H1 (cell line): ENCODE data around the gene GALNT7. TPM values are rescaled to one million over a fixed set of nuclear protein-coding genes. Genes with fewer than 3 reads are reported as not detected.

Source experiments
- polyA plus RNA-seq, 7 experiments: library from polyadenylated mRNA; depleted of rRNA in 3 of 7; stranded (reverse) in 5 of 7; unstranded in 2 of 7; fragments of >200 nt in 5 of 7; fragments of 200-250 nt in 2 of 7; gene quantifications; 1 replicate in 5 of 7; 2 replicates in 1 of 7; 4 replicates in 1 of 7; pipeline versions ENCODE4 v1.2.1 to v1.2.3, GENCODE V29; 2011 to 2013; ENCODE audit warnings: missing spikeins in 2 of 7, mixed read lengths in 2 of 7
- total RNA-seq: library from RNA; stranded (reverse); fragmentation: NEBNext Ultra II Directional; extraction: Animal tissue kit (Norgen Biotek cat#: 25700); gene quantifications from 2 replicates; pipeline ENCODE4 v1.2.1, GENCODE V29; 2021
- TF ChIP-seq, protein P1 (sequence below): fragments of 300-600 bp; sonication (generic); IDR thresholded peaks from 2 replicates; pipeline ENCODE4 v1.7.1; 2012; ENCODE audit warnings: low read length, moderate library complexity, mild to moderate bottlenecking, inconsistent platforms; ENCODE audit not compliant: insufficient replicate concordance

Gene GALNT7
- total and polyA plus RNA-seq, 2 of the 8 experiments (the other 6 are each of a cell fraction or from before 2014, with no cell fraction given), result 22.4 to 85.5 TPM

DNA sequence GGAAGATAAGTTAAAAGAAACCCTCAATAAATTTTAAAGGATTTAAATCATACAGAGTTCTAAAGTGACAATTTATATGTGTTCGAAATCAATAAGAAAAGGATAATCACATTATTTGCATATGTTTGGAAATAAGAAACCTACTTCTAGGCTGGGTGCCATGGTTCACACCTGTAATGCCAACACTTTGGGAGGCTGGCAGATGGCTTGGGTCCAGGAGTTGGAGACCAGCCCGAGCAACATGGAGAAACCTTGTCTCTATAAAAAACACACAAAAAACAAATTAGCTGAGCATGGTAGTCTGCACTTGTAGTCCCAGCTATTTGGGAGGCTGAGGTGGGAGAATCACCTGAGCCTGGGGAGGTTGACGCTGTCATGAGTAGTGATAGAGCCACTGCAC is 194.1 kb downstream of the GALNT7 start (continued):
- TF ChIP-seq, protein P1, sequence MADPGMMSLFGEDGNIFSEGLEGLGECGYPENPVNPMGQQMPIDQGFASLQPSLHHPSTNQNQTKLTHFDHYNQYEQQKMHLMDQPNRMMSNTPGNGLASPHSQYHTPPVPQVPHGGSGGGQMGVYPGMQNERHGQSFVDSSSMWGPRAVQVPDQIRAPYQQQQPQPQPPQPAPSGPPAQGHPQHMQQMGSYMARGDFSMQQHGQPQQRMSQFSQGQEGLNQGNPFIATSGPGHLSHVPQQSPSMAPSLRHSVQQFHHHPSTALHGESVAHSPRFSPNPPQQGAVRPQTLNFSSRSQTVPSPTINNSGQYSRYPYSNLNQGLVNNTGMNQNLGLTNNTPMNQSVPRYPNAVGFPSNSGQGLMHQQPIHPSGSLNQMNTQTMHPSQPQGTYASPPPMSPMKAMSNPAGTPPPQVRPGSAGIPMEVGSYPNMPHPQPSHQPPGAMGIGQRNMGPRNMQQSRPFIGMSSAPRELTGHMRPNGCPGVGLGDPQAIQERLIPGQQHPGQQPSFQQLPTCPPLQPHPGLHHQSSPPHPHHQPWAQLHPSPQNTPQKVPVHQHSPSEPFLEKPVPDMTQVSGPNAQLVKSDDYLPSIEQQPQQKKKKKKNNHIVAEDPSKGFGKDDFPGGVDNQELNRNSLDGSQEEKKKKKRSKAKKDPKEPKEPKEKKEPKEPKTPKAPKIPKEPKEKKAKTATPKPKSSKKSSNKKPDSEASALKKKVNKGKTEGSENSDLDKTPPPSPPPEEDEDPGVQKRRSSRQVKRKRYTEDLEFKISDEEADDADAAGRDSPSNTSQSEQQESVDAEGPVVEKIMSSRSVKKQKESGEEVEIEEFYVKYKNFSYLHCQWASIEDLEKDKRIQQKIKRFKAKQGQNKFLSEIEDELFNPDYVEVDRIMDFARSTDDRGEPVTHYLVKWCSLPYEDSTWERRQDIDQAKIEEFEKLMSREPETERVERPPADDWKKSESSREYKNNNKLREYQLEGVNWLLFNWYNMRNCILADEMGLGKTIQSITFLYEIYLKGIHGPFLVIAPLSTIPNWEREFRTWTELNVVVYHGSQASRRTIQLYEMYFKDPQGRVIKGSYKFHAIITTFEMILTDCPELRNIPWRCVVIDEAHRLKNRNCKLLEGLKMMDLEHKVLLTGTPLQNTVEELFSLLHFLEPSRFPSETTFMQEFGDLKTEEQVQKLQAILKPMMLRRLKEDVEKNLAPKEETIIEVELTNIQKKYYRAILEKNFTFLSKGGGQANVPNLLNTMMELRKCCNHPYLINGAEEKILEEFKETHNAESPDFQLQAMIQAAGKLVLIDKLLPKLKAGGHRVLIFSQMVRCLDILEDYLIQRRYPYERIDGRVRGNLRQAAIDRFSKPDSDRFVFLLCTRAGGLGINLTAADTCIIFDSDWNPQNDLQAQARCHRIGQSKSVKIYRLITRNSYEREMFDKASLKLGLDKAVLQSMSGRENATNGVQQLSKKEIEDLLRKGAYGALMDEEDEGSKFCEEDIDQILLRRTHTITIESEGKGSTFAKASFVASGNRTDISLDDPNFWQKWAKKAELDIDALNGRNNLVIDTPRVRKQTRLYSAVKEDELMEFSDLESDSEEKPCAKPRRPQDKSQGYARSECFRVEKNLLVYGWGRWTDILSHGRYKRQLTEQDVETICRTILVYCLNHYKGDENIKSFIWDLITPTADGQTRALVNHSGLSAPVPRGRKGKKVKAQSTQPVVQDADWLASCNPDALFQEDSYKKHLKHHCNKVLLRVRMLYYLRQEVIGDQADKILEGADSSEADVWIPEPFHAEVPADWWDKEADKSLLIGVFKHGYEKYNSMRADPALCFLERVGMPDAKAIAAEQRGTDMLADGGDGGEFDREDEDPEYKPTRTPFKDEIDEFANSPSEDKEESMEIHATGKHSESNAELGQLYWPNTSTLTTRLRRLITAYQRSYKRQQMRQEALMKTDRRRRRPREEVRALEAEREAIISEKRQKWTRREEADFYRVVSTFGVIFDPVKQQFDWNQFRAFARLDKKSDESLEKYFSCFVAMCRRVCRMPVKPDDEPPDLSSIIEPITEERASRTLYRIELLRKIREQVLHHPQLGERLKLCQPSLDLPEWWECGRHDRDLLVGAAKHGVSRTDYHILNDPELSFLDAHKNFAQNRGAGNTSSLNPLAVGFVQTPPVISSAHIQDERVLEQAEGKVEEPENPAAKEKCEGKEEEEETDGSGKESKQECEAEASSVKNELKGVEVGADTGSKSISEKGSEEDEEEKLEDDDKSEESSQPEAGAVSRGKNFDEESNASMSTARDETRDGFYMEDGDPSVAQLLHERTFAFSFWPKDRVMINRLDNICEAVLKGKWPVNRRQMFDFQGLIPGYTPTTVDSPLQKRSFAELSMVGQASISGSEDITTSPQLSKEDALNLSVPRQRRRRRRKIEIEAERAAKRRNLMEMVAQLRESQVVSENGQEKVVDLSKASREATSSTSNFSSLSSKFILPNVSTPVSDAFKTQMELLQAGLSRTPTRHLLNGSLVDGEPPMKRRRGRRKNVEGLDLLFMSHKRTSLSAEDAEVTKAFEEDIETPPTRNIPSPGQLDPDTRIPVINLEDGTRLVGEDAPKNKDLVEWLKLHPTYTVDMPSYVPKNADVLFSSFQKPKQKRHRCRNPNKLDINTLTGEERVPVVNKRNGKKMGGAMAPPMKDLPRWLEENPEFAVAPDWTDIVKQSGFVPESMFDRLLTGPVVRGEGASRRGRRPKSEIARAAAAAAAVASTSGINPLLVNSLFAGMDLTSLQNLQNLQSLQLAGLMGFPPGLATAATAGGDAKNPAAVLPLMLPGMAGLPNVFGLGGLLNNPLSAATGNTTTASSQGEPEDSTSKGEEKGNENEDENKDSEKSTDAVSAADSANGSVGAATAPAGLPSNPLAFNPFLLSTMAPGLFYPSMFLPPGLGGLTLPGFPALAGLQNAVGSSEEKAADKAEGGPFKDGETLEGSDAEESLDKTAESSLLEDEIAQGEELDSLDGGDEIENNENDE, result no peak
